ENCODE data around the gene SMARCA4.
A peak's percentile ranks its signal among the peaks of the same experiment; 100 is the strongest.

Gene SMARCA4

GRCh38 chr19:11092181-11092538 lies 131.3 kb downstream of the SMARCA4 start:
- TF ChIP-seq, protein P1, sequence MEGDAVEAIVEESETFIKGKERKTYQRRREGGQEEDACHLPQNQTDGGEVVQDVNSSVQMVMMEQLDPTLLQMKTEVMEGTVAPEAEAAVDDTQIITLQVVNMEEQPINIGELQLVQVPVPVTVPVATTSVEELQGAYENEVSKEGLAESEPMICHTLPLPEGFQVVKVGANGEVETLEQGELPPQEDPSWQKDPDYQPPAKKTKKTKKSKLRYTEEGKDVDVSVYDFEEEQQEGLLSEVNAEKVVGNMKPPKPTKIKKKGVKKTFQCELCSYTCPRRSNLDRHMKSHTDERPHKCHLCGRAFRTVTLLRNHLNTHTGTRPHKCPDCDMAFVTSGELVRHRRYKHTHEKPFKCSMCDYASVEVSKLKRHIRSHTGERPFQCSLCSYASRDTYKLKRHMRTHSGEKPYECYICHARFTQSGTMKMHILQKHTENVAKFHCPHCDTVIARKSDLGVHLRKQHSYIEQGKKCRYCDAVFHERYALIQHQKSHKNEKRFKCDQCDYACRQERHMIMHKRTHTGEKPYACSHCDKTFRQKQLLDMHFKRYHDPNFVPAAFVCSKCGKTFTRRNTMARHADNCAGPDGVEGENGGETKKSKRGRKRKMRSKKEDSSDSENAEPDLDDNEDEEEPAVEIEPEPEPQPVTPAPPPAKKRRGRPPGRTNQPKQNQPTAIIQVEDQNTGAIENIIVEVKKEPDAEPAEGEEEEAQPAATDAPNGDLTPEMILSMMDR (conservative IDR thresholded peaks at IDR 0.05; ENCODE audit: low read length): no peak
- no peak for TF ChIP-seq EZH2phosphoT487 (IDR thresholded peaks at IDR 0.05; ENCODE audit: borderline replicate concordance)
- Histone ChIP-seq H3K27me3 (ENCODE audit: insufficient read depth, low read length, poor library complexity, severe bottlenecking) (peaks cover 11% of the 10 kb centered on the region), H4K20me1 (ENCODE audit: insufficient read depth, low read length, poor library complexity, severe bottlenecking) (peaks cover 65% of the 10 kb centered on the region), H3K36me3 (ENCODE audit: insufficient read depth, low read length) (peaks cover 31% of the 10 kb centered on the region; the same call in 1 of the 2 replicates), H3K9ac (ENCODE audit: low read depth, low read length, poor library complexity, severe bottlenecking) (peak overlapping the region; percentile 96), H2AFZ (ENCODE audit: low read length) (no peak overlapping the region), H3K9me2 (replicated peaks; ENCODE audit: low read depth, low read length) (no peaks in the 10 kb centered on the region), H3K9me3 (ENCODE audit: insufficient read depth, low read depth, low read length) (no peaks in the 10 kb centered on the region), H3F3A (ENCODE audit: low read depth) (peaks cover 13% of the 10 kb centered on the region; the same call in 1 of the 2 replicates), H3K4me3 (ENCODE audit: low read length, poor library complexity, severe bottlenecking) (peak overlapping the region; percentile 97), H3K79me2 (ENCODE audit: insufficient read depth, low read length) (peaks cover 86% of the 10 kb centered on the region), H3K4me2 (ENCODE audit: low read depth, low read length, poor library complexity, severe bottlenecking) (peak overlapping the region; percentile 99), H3K4me1 (ENCODE audit: insufficient read depth, low read length, poor library complexity, severe bottlenecking) (peaks cover 60% of the 10 kb centered on the region)

DNA sequence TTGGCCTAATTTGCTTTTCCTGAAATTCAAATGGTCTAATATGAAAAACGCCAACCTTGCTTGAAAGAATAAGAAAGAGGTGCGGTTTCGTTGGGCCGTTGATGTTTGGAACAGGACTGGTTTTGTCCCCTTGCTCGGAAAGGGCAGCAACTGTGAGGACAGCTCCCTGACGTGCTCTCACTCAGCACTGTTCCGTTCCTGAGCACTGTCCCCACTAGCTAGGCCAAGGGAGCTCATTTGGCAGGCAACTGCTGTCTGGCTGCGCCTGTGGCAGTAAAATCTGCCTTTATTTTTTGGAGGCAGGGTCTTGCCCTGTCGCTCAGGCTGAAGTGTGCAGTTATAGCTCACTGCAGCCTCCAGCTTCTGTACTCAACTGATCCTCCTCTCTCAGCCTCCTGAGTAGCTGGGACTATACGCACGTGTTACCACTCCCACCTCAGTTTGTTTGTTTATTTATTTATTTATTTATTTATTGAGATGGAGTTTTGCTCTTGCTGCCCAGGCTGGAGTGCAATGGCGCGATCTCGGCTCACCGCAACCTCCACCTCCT lies 132.9 kb downstream of the SMARCA4 start:
- Histone ChIP-seq H3K4me2 (ENCODE audit: low read depth, low read length, poor library complexity, severe bottlenecking) (peak overlapping the region; percentile 99), H3K79me2 (ENCODE audit: insufficient read depth, low read length) (peaks cover 97% of the 10 kb centered on the region), H3K27me3 (ENCODE audit: insufficient read depth, low read length, poor library complexity, severe bottlenecking) (peaks cover 11% of the 10 kb centered on the region), H3K9me3 (ENCODE audit: insufficient read depth, low read depth, low read length) (no peaks in the 10 kb centered on the region), H2AFZ (ENCODE audit: low read length) (no peak overlapping the region), H3K36me3 (ENCODE audit: insufficient read depth, low read length) (peaks cover 36% of the 10 kb centered on the region; the same call in 1 of the 2 replicates), H3K9ac (ENCODE audit: low read depth, low read length, poor library complexity, severe bottlenecking) (peak overlapping the region; percentile 96), H3K9me2 (replicated peaks; ENCODE audit: low read depth, low read length) (no peaks in the 10 kb centered on the region), H3K4me3 (ENCODE audit: low read length, poor library complexity, severe bottlenecking) (peak overlapping the region; percentile 97), H3F3A (ENCODE audit: low read depth) (peaks cover 13% of the 10 kb centered on the region; the same call in 1 of the 2 replicates), H4K20me1 (ENCODE audit: insufficient read depth, low read length, poor library complexity, severe bottlenecking) (peaks cover 81% of the 10 kb centered on the region), H3K4me1 (ENCODE audit: insufficient read depth, low read length, poor library complexity, severe bottlenecking) (peaks cover 66% of the 10 kb centered on the region)
- TF ChIP-seq, protein P1 (conservative IDR thresholded peaks at IDR 0.05; ENCODE audit: low read length): no peak
- TF ChIP-seq EZH2phosphoT487 (IDR thresholded peaks at IDR 0.05; ENCODE audit: borderline replicate concordance): no peak

GRCh38 chr19:11094520-11094894 lies 133.7 kb downstream of the SMARCA4 start:
- peaks cover 65% of the 10 kb centered on the region for H3K4me1 ChIP-seq (ENCODE audit: insufficient read depth, low read length, poor library complexity, severe bottlenecking)
- H3K4me2 ChIP-seq (ENCODE audit: low read depth, low read length, poor library complexity, severe bottlenecking): peak overlapping the region; percentile 99

More at GRCh38 chr19:11094520-11094894, 133.7 kb downstream of the SMARCA4 start:
- H3K79me2 ChIP-seq (ENCODE audit: insufficient read depth, low read length): peaks cover 98% of the 10 kb centered on the region
- H2AFZ ChIP-seq (ENCODE audit: low read length): no peak overlapping the region
- H3F3A ChIP-seq (ENCODE audit: low read depth): peaks cover 13% of the 10 kb centered on the region; the same call in 1 of the 2 replicates
- H3K9me3 ChIP-seq (ENCODE audit: insufficient read depth, low read depth, low read length): no peaks in the 10 kb centered on the region
- peaks cover 88% of the 10 kb centered on the region for H4K20me1 ChIP-seq (ENCODE audit: insufficient read depth, low read length, poor library complexity, severe bottlenecking)
- peak overlapping the region; percentile 97 for H3K4me3 ChIP-seq (ENCODE audit: low read length, poor library complexity, severe bottlenecking)
- H3K9me2 ChIP-seq (replicated peaks; ENCODE audit: low read depth, low read length): no peaks in the 10 kb centered on the region
- TF ChIP-seq EZH2phosphoT487 (IDR thresholded peaks at IDR 0.05; ENCODE audit: borderline replicate concordance): no peak
- TF ChIP-seq, protein P1 (conservative IDR thresholded peaks at IDR 0.05; ENCODE audit: low read length): no peak
- H3K9ac ChIP-seq (ENCODE audit: low read depth, low read length, poor library complexity, severe bottlenecking): peak overlapping the region; percentile 79
- H3K27me3 ChIP-seq (ENCODE audit: insufficient read depth, low read length, poor library complexity, severe bottlenecking): peaks cover 9% of the 10 kb centered on the region
- peaks cover 43% of the 10 kb centered on the region; the same call in 1 of the 2 replicates for H3K36me3 ChIP-seq (ENCODE audit: insufficient read depth, low read length)

All from Loucy (cell line).